Neuron (in vitro differentiated cells): ENCODE measurements around the gene TP53I13.

Source experiments
- H2AFZ ChIP-seq: one replicate; pipeline ENCODE4 v1.6.1; 2013; ENCODE audit warnings: low read depth, mild to moderate bottlenecking, inconsistent platforms, low read length, moderate library complexity
- H3K27me3 ChIP-seq: one replicate; pipeline ENCODE4 v1.6.1; 2013; ENCODE audit warnings: low read length; ENCODE audit not compliant: insufficient read depth
- H3K36me3 ChIP-seq: one replicate; pipeline ENCODE4 v1.6.1; 2013; ENCODE audit warnings: low read length; ENCODE audit not compliant: insufficient read depth
- H3K4me1 ChIP-seq: one replicate; pipeline ENCODE4 v1.6.1; 2013; ENCODE audit warnings: low read length; ENCODE audit not compliant: insufficient read depth
- H3K4me3 ChIP-seq: 2 replicates; pipeline ENCODE4 v1.5.1; 2013; ENCODE audit warnings: mild to moderate bottlenecking, low read length, moderate library complexity
- H3K9me3 ChIP-seq: one replicate; pipeline ENCODE4 v1.6.1; 2013; ENCODE audit warnings: low read length

The TP53I13 gene

GRCh38 chr17:29614349-29615047, 46.0 kb downstream of the TP53I13 start:
- H3K27me3 ChIP-seq: no peaks in the 10 kb centered on the region
- peaks cover 13% of the 10 kb centered on the region for H3K9me3 ChIP-seq
- no peak overlapping the region for H3K4me3 ChIP-seq
- H2AFZ ChIP-seq: no peak overlapping the region
- peaks cover 41% of the 10 kb centered on the region for H3K36me3 ChIP-seq
- H3K4me1 ChIP-seq: no peaks in the 10 kb centered on the region

GRCh38 chr17:29615048-29615385, 46.5 kb downstream of the TP53I13 start:
- Histone ChIP-seq H3K4me1 (no peaks in the 10 kb centered on the region), H2AFZ (no peak overlapping the region), H3K36me3 (peaks cover 38% of the 10 kb centered on the region), H3K27me3 (no peaks in the 10 kb centered on the region), H3K9me3 (peaks cover 13% of the 10 kb centered on the region), H3K4me3 (no peak overlapping the region)

GRCh38 chr17:29615492-29616299, 47.2 kb downstream of the TP53I13 start:
- Histone ChIP-seq H3K27me3 (no peaks in the 10 kb centered on the region), H3K9me3 (peaks cover 13% of the 10 kb centered on the region), H3K4me1 (no peaks in the 10 kb centered on the region), H2AFZ (no peak overlapping the region), H3K4me3 (no peak overlapping the region), H3K36me3 (peaks cover 33% of the 10 kb centered on the region)

GRCh38 chr17:29616300-29617048, 48.0 kb downstream of the TP53I13 start:
- Histone ChIP-seq H3K4me1 (no peaks in the 10 kb centered on the region), H3K4me3 (no peak overlapping the region), H2AFZ (no peak overlapping the region), H3K27me3 (no peaks in the 10 kb centered on the region), H3K36me3 (peaks cover 25% of the 10 kb centered on the region), H3K9me3 (peaks cover 12% of the 10 kb centered on the region)

GRCh38 chr17:29617125-29617480, 48.6 kb downstream of the TP53I13 start:
- Histone ChIP-seq H3K9me3 (peaks cover 8% of the 10 kb centered on the region), H3K27me3 (no peaks in the 10 kb centered on the region), H3K4me1 (peaks cover 2% of the 10 kb centered on the region), H2AFZ (no peak overlapping the region), H3K36me3 (peaks cover 19% of the 10 kb centered on the region), H3K4me3 (no peak overlapping the region)

GRCh38 chr17:29617481-29618271, 49.2 kb downstream of the TP53I13 start:
- peaks cover 6% of the 10 kb centered on the region for H3K4me1 ChIP-seq
- H3K4me3 ChIP-seq: no peak overlapping the region
- H3K27me3 ChIP-seq: no peaks in the 10 kb centered on the region
- peaks cover 7% of the 10 kb centered on the region for H3K9me3 ChIP-seq
- H2AFZ ChIP-seq: no peak overlapping the region
- peaks cover 14% of the 10 kb centered on the region for H3K36me3 ChIP-seq

GRCh38 chr17:29618272-29619065, 50.0 kb downstream of the TP53I13 start:
- Histone ChIP-seq H3K27me3 (no peaks in the 10 kb centered on the region), H3K36me3 (peaks cover 10% of the 10 kb centered on the region), H3K4me1 (peaks cover 11% of the 10 kb centered on the region), H3K9me3 (peaks cover 4% of the 10 kb centered on the region), H2AFZ (no peak overlapping the region), H3K4me3 (no peak overlapping the region)

GRCh38 chr17:29619251-29619650, 50.8 kb downstream of the TP53I13 start:
- H3K9me3 ChIP-seq: peaks cover 4% of the 10 kb centered on the region
- H2AFZ ChIP-seq: no peak overlapping the region
- peaks cover 5% of the 10 kb centered on the region for H3K36me3 ChIP-seq
- H3K4me1 ChIP-seq: peaks cover 11% of the 10 kb centered on the region
- no peak overlapping the region for H3K4me3 ChIP-seq
- no peaks in the 10 kb centered on the region for H3K27me3 ChIP-seq

- no peaks in the 10 kb centered on the region for H3K27me3 ChIP-seq
- peaks cover 4% of the 10 kb centered on the region for H3K9me3 ChIP-seq
- no peak overlapping the region for H2AFZ ChIP-seq
- peaks cover 2% of the 10 kb centered on the region for H3K36me3 ChIP-seq
- H3K4me3 ChIP-seq: no peak overlapping the region
- peaks cover 11% of the 10 kb centered on the region for H3K4me1 ChIP-seq
These were observed 51.8 kb downstream of the TP53I13 start for GRCh38 chr17:29620271-29620670.

- Histone ChIP-seq H2AFZ (no peak overlapping the region), H3K4me1 (peaks cover 11% of the 10 kb centered on the region), H3K27me3 (no peaks in the 10 kb centered on the region), H3K36me3 (no peaks in the 10 kb centered on the region), H3K9me3 (peaks cover 3% of the 10 kb centered on the region), H3K4me3 (no peak overlapping the region)
These were observed 52.4 kb downstream of the TP53I13 start for GRCh38 chr17:29620779-29621500.

- no peaks in the 10 kb centered on the region for H3K9me3 ChIP-seq
- H2AFZ ChIP-seq: no peak overlapping the region
- H3K4me1 ChIP-seq: peaks cover 11% of the 10 kb centered on the region
- H3K27me3 ChIP-seq: no peaks in the 10 kb centered on the region
- no peaks in the 10 kb centered on the region for H3K36me3 ChIP-seq
- peak overlapping the region; percentile 52 for H3K4me3 ChIP-seq
These were observed 53.3 kb downstream of the TP53I13 start for GRCh38 chr17:29621751-29622194.
